Heart left ventricle (tissue), 16 donors: ENCODE data around the gene SRRT. TPM values are rescaled to one million over a fixed set of nuclear protein-coding genes. Genes with fewer than 3 reads are reported as not detected.
A peak's percentile ranks its signal among the peaks of the same experiment; 100 is the strongest.

ENCODE experiments used
- ATAC-seq, 4 donors: fragments of 200-7000 bp; cut with Tn5 transposase; one replicate each; pipeline ENCODE4 v1.9.1; 2020 to 2022; ENCODE audit warnings: moderate library complexity in 4 of 4, mild to moderate bottlenecking in 3 of 4, moderate number of reproducible peaks in 1 of 4
- DNase-seq, 5 donors: peaks; one replicate each; pipeline ENCODE4 v3.0.0-alpha.2; 2020
- H3K27ac ChIP-seq, 12 donors: fragments of 200-600 bp; sonication (generic) in 4 of 12; one replicate each; pipeline versions ENCODE4 v1.5.0 to v1.8.0; 2016 to 2022; ENCODE audit warnings: mild to moderate bottlenecking in 2 of 12
- H3K27me3 ChIP-seq, 9 donors: fragments of 200-600 bp; sonication (generic) in 2 of 9; one replicate each; pipeline versions ENCODE4 v1.5.1 to v1.8.0; 2016 to 2022; ENCODE audit warnings: mild to moderate bottlenecking in 3 of 9
- H3K36me3 ChIP-seq, 9 donors: fragments of 200-600 bp; sonication (generic) in 2 of 9; one replicate each; pipeline versions ENCODE4 v1.5.0 to v1.8.0; 2018 to 2022; ENCODE audit warnings: mild to moderate bottlenecking in 2 of 9
- H3K4me1 ChIP-seq, 12 donors: fragments of 200-600 bp; sonication (generic) in 4 of 12; one replicate each; pipeline versions ENCODE4 v1.5.0 to v1.8.0; 2016 to 2022; ENCODE audit warnings: mild to moderate bottlenecking in 3 of 12
- H3K4me3 ChIP-seq, 12 donors: fragments of 200-600 bp; sonication (generic) in 4 of 12; one replicate each; pipeline versions ENCODE4 v1.5.0 to v1.8.0; 2017 to 2022; ENCODE audit warnings: mild to moderate bottlenecking in 9 of 12, moderate library complexity in 4 of 12
- H3K9me3 ChIP-seq, 12 donors: fragments of 200-600 bp; sonication (generic) in 4 of 12; one replicate each; pipeline versions ENCODE4 v1.5.0 to v1.8.0; 2016 to 2022; ENCODE audit warnings: mild to moderate bottlenecking in 1 of 12
- CTCF ChIP-seq, 12 donors: fragments of 200-600 bp; sonication (generic) in 4 of 12; IDR thresholded peaks; one replicate each; pipeline versions ENCODE4 v1.5.0 to v1.8.0; 2018 to 2022; ENCODE audit warnings: antibody characterized with exemption in 12 of 12, mild to moderate bottlenecking in 5 of 12
- POLR2A ChIP-seq, 2 donors: fragments of 450-650 bp; IDR thresholded peaks; one replicate each; pipeline ENCODE4 v1.6.1; 2017; ENCODE audit warnings: antibody characterized with exemption in 2 of 2, mild to moderate bottlenecking in 2 of 2, moderate library complexity in 2 of 2
- WGBS, 4 donors: extraction: QIAGEN DNeasy Blood & Tissue Kit in 2 of 4; methylation state at CpG; one replicate each; pipeline versions ENCODE4 v1.1.5 to v1.1.7; 2013 to 2018; 5-methylcytosine and 5-hydroxymethylcytosine counted together
- intact Hi-C, 10 donors: fragments of 100-400 bp; cut with DNase I; formaldehyde crosslinking; loops; one replicate each; pipeline versions ENCODE4 v1.11.1 to v1.14.2; 2022
- polyA plus RNA-seq, 2 donors: library from polyadenylated mRNA; stranded (reverse); fragments of 200-250 nt; gene quantifications; one replicate each; pipeline ENCODE4 v1.2.3, GENCODE V29; 2013
- total RNA-seq, 9 donors: library from RNA; depleted of rRNA in 2 of 9; stranded (reverse); fragments of >200 nt in 2 of 9; fragmentation: NEBNext Ultra II Directional in 3 of 9; extraction: Animal tissue kit (Norgen Biotek cat#: 25700) in 3 of 9; gene quantifications; one replicate each; pipeline versions ENCODE4 v1.1.0 to v1.2.4, GENCODE V29; 2016 to 2023
- donor health status: ischemic (EF 13 %, LVEDD 7.1; RV severe dilation, severe dysfunction).
- donor health status: healthy with polysubstance abuse.
- donor health status: DM: no; HTN: yes; CAD: no.
- donor health status: DM: no; HTN: no; CAD: no.
- donor health status: ischemic (EF 25% LVEDD 6.9; RV normal size, moderate dysfunction).
- donor health status: ischemic (EF 25% LVEDD 5.7; RV mildly dilated, moderate dysfunction).
- donor health status: healthy.
- donor health status: DM: yes; HTN: yes; CAD: no.
- donor health status: ischemic (EF 35%, LVEDD 5.7; RV mildly dilated, moderate dysfunction).
- donor health status: nonischemic (EF 11% LVEDD 7.7; RV severe dilation, severe dysfunction).
- donor health status: DM: yes; HTN: yes; CAD: no.
- donor health status: PGD.
- donor health status: ischemic (EF 29% LVEDD 5.4; RV normal size, mild dysfunction).
- donor health status: nonischemic (EF 23%, LVEDD 6.1; RV moderate dilation, normal function).

SRRT gene
- total and polyA plus RNA-seq, 11 donors = 31.0 to 62.2 (median 49.5) TPM

- DNase-seq = no peak
- H3K36me3 ChIP-seq = peaks cover 0 to 71% (median 65%) of the 10 kb centered on the region in 9 donors
Measured at GRCh38 chr7:100874300-100874576, 665 bp upstream of the SRRT start.

GRCh38 chr7:100875356-100875751, 451 bp downstream of the SRRT start:
- peak overlapping the region; percentile 89 to 99 (median 95) for H3K27ac ChIP-seq
- DNase-seq (no peak), ATAC-seq (peak in 2 of 4 donors; percentile 38 to 40)
- no peaks in the 10 kb centered on the region for H3K27me3 ChIP-seq
- TF ChIP-seq POLR2A (IDR thresholded peaks at IDR 0.05) = no peak
- TF ChIP-seq CTCF (IDR thresholded peaks at IDR 0.05) = no peak
- peaks cover 3 to 57% (median 40%) of the 10 kb centered on the region in 12 donors for H3K4me1 ChIP-seq
- H3K36me3 ChIP-seq = peaks cover 0 to 73% (median 62%) of the 10 kb centered on the region in 9 donors
- intact Hi-C loops = loop anchor here in 1 of 10 donors (1.0 kb wide), 1 partner anchor 13 kb away; no protein-coding TSS in a partner anchor
- WGBS, 4 donors = 0 to 1% (median 1%) methylated on average over 18 to 39 of the region's 39 CpGs
- H3K4me3 ChIP-seq = peak overlapping the region; percentile 60 to 100 (median 86)
- H3K9me3 ChIP-seq = no peaks in the 10 kb centered on the region

More at GRCh38 chr7:100874300-100874576, 665 bp upstream of the SRRT start:
- ATAC-seq = peak in 3 of 4 donors; percentile 0 to 3 (median 1)
- Histone ChIP-seq H3K4me1 (peaks cover 3 to 49% (median 35%) of the 10 kb centered on the region in 12 donors), H3K4me3 (peak overlapping the region; percentile 60 to 100 (median 86)), H3K27ac (peak overlapping the region; percentile 89 to 99 (median 95)), H3K27me3 (no peaks in the 10 kb centered on the region), H3K9me3 (no peaks in the 10 kb centered on the region)
- intact Hi-C loops = no loop called here
- WGBS, 4 donors = 55 to 62% (median 58%) methylated on average over 8 of the region's 8 CpGs
- TF ChIP-seq POLR2A (IDR thresholded peaks at IDR 0.05) (no peak), CTCF (IDR thresholded peaks at IDR 0.05) (no peak)

- Histone ChIP-seq H3K4me1 (peaks cover 3 to 58% (median 42%) of the 10 kb centered on the region in 12 donors), H3K4me3 (no peak overlapping the region), H3K27ac (no peak overlapping the region), H3K27me3 (no peaks in the 10 kb centered on the region), H3K36me3 (peaks cover 3 to 74% (median 61%) of the 10 kb centered on the region in 9 donors), H3K9me3 (no peaks in the 10 kb centered on the region)
- DNase-seq = no peak
- no peak for ATAC-seq
- 72 to 88% (median 80%) methylated on average over 7 of the region's 7 CpGs for WGBS, 4 donors
- TF ChIP-seq POLR2A (IDR thresholded peaks at IDR 0.05) (no peak), CTCF (IDR thresholded peaks at IDR 0.05) (no peak)
- intact Hi-C loops = no loop called here
Measured at GRCh38 chr7:100878013-100878412, 3.1 kb downstream of the SRRT start.

GRCh38 chr7:100878685-100879084, 3.8 kb downstream of the SRRT start:
- no peak overlapping the region for H3K4me3 ChIP-seq
- H3K9me3 ChIP-seq = no peaks in the 10 kb centered on the region
- ATAC-seq = no peak
- H3K27ac ChIP-seq = no peak overlapping the region
- WGBS, 4 donors = 79 to 84% (median 82%) methylated on average over 6 of the region's 6 CpGs
- peaks cover 3 to 74% (median 61%) of the 10 kb centered on the region in 9 donors for H3K36me3 ChIP-seq
- TF ChIP-seq POLR2A (IDR thresholded peaks at IDR 0.05) (no peak), CTCF (IDR thresholded peaks at IDR 0.05) (no peak)
- intact Hi-C loops = no loop called here
- peaks cover 3 to 58% (median 41%) of the 10 kb centered on the region in 12 donors for H3K4me1 ChIP-seq
- no peak for DNase-seq
- no peaks in the 10 kb centered on the region for H3K27me3 ChIP-seq
